H1 (cell line): ENCODE data around the gene SPARCL1. TPM values are rescaled to one million over a fixed set of nuclear protein-coding genes. Genes with fewer than 3 reads are reported as not detected.

Experiments used
- CTCF ChIA-PET: fragments of 300-600 bp; sonication (Branson Sonifier 250); formaldehyde crosslinking; loops from one replicate; lab custom pipeline; 2021; ENCODE audit not compliant: partially characterized antibody; lab: Charles Lee
- POLR2A ChIA-PET: fragments of 300-600 bp; sonication (Branson Sonifier 250); formaldehyde crosslinking; loops from one replicate; lab custom pipeline; 2021; ENCODE audit warnings: inconsistent platforms; ENCODE audit not compliant: partially characterized antibody; lab: Charles Lee
- DNase-seq, 2 experiments: peaks; one replicate each; pipeline versions ENCODE4 v3.0.0 to v3.0.0-alpha.2; 2010 to 2022; ENCODE audit warnings: low spot score in 2 of 2, low read depth in 1 of 2, mixed read lengths in 1 of 2
- FAIRE-seq: peaks from 2 replicates; lab custom pipeline; 2011; peaks lifted over from hg19 to GRCh38; lab: Jason Lieb, UNC
- H2AFZ ChIP-seq: 2 replicates; pipeline ENCODE4 v1.8.1; 2012; ENCODE audit warnings: low read length, inconsistent platforms
- H2AK5ac ChIP-seq: 2 replicates; pipeline ENCODE4 v1.6.1; 2013; ENCODE audit warnings: low read depth, low read length
- H2BK120ac ChIP-seq: replicated peaks from 2 replicates; pipeline ENCODE3; 2013; ENCODE audit warnings: low read depth, low read length, inconsistent platforms
- H2BK12ac ChIP-seq: 2 replicates; pipeline ENCODE4 v1.6.1; 2013; ENCODE audit warnings: low read depth, low read length
- H2BK15ac ChIP-seq: 2 replicates; pipeline ENCODE4 v1.6.1; 2013; ENCODE audit warnings: low read length
- H2BK20ac ChIP-seq: 2 replicates; pipeline ENCODE4 v1.6.1; 2013; ENCODE audit warnings: low read length
- H2BK5ac ChIP-seq: 2 replicates; pipeline ENCODE4 v1.6.1; 2013; ENCODE audit warnings: low read depth, low read length
- H3K14ac ChIP-seq: 2 replicates; pipeline ENCODE4 v1.6.1; 2013; ENCODE audit warnings: inconsistent platforms; ENCODE audit not compliant: insufficient read length
- H3K18ac ChIP-seq: 2 replicates; pipeline ENCODE4 v1.6.1; 2013; ENCODE audit warnings: low read length; ENCODE audit errors: extremely low read depth
- H3K23ac ChIP-seq: 2 replicates; pipeline ENCODE4 v1.6.1; 2013; ENCODE audit warnings: inconsistent platforms; ENCODE audit not compliant: insufficient read length
- H3K23me2 ChIP-seq: 2 replicates; pipeline ENCODE4 v1.6.1; 2013; ENCODE audit warnings: low read depth, low read length
- H3K27ac ChIP-seq: 2 replicates; pipeline ENCODE4 v1.6.1; 2011; ENCODE audit warnings: low read depth, low read length, inconsistent platforms
- H3K27me3 ChIP-seq, 4 experiments: replicated peaks in 1 of 4; 1 replicate in 1 of 4; 2 replicates in 3 of 4; pipeline versions ENCODE4 v1.6.1 to v1.8.1; 2011 to 2013; ENCODE audit warnings: low read length in 3 of 4, mild to moderate bottlenecking in 3 of 4, inconsistent platforms in 2 of 4, mixed read lengths in 2 of 4, moderate library complexity in 1 of 4; ENCODE audit not compliant: control insufficient read depth in 3 of 4, insufficient read depth in 3 of 4; ENCODE audit errors: extremely low read depth in 1 of 4
- H3K36me3 ChIP-seq, 4 experiments: 2 replicates each; pipeline versions ENCODE4 v1.6.1 to v1.8.1; 2011 to 2013; ENCODE audit warnings: mild to moderate bottlenecking in 4 of 4, low read length in 3 of 4, moderate library complexity in 2 of 4, control low read depth in 1 of 4, inconsistent platforms in 1 of 4; ENCODE audit not compliant: insufficient read depth in 4 of 4, control insufficient read depth in 2 of 4
- H3K4ac ChIP-seq: replicated peaks from 2 replicates; pipeline ENCODE3; 2013; ENCODE audit warnings: low read length, low read depth, mixed read lengths, inconsistent platforms; ENCODE audit not compliant: insufficient read length
- H3K4me1 ChIP-seq, 4 experiments: replicated peaks in 1 of 4; 1 replicate in 1 of 4; 2 replicates in 3 of 4; pipeline versions ENCODE4 v1.6.1 to v1.8.1; 2011 to 2013; ENCODE audit warnings: low read length in 3 of 4, inconsistent platforms in 2 of 4, mixed read lengths in 1 of 4; ENCODE audit not compliant: insufficient read depth in 4 of 4, control insufficient read depth in 3 of 4
- H3K4me2 ChIP-seq, 2 experiments: 2 replicates each; pipeline versions ENCODE4 v1.6.1 to v1.8.1; 2011 to 2013; ENCODE audit warnings: low read depth in 2 of 2, low read length in 2 of 2, control low read depth in 1 of 2, inconsistent platforms in 1 of 2, mild to moderate bottlenecking in 1 of 2; ENCODE audit not compliant: insufficient read depth in 1 of 2
- H3K4me3 ChIP-seq, 4 experiments: fragments of 200-600, 300-600 bp in 1 of 4; sonication (generic), shearing (Covaris generic), sonication (Bioruptor Twin) in 1 of 4; 2 replicates each; pipeline versions ENCODE4 v1.5.1 to v1.8.1; 2011 to 2016; ENCODE audit warnings: low read length in 4 of 4, low read depth in 3 of 4, control low read depth in 2 of 4, inconsistent platforms in 2 of 4, mild to moderate bottlenecking in 2 of 4, mixed read lengths in 1 of 4, moderate library complexity in 1 of 4; ENCODE audit not compliant: insufficient read depth in 2 of 4; ENCODE audit errors: extremely low read depth in 1 of 4
- H3K56ac ChIP-seq: replicated peaks from 2 replicates; pipeline ENCODE3; 2013; ENCODE audit warnings: low read depth, mild to moderate bottlenecking, mixed read lengths, low read length, inconsistent platforms; ENCODE audit not compliant: insufficient read length
- H3K79me1 ChIP-seq: 2 replicates; pipeline ENCODE4 v1.6.1; 2013; ENCODE audit warnings: low read depth, low read length, control low read depth
- H3K79me2 ChIP-seq, 2 experiments: 2 replicates each; pipeline versions ENCODE4 v1.6.1 to v1.8.1; 2012 to 2013; ENCODE audit warnings: low read length in 2 of 2, mild to moderate bottlenecking in 2 of 2, inconsistent platforms in 1 of 2; ENCODE audit not compliant: insufficient read depth in 2 of 2, control insufficient read depth in 1 of 2
- H3K9ac ChIP-seq, 4 experiments: replicated peaks in 1 of 4; 1 replicate in 1 of 4; 2 replicates in 3 of 4; pipeline versions ENCODE4 v1.6.1 to v1.8.1; 2011 to 2013; ENCODE audit warnings: low read depth in 3 of 4, low read length in 3 of 4, control low read depth in 2 of 4, mild to moderate bottlenecking in 2 of 4, moderate library complexity in 2 of 4, inconsistent platforms in 1 of 4; ENCODE audit errors: extremely low read depth in 1 of 4
- H3K9me3 ChIP-seq, 2 experiments: 2 replicates each; pipeline versions ENCODE4 v1.6.1 to v1.8.1; 2012 to 2013; ENCODE audit warnings: mild to moderate bottlenecking in 2 of 2, moderate library complexity in 2 of 2, control low read depth in 1 of 2, inconsistent platforms in 1 of 2, low read depth in 1 of 2, low read length in 1 of 2, mixed read lengths in 1 of 2; ENCODE audit not compliant: insufficient read depth in 2 of 2
- H4K20me1 ChIP-seq, 2 experiments: replicated peaks in 1 of 2; 2 replicates each; pipeline versions ENCODE3 to v1.8.1; 2011 to 2013; ENCODE audit warnings: inconsistent platforms in 2 of 2, low read length in 2 of 2, mild to moderate bottlenecking in 1 of 2; ENCODE audit not compliant: insufficient read depth in 2 of 2, control insufficient read depth in 1 of 2
- H4K5ac ChIP-seq: 2 replicates; pipeline ENCODE4 v1.6.1; 2013; ENCODE audit warnings: low read length, low read depth, mixed read lengths, inconsistent platforms; ENCODE audit not compliant: insufficient read length
- H4K8ac ChIP-seq: 2 replicates; pipeline ENCODE4 v1.8.0; 2013; ENCODE audit warnings: mild to moderate bottlenecking, moderate library complexity, low read length, inconsistent platforms; ENCODE audit not compliant: insufficient read depth; ENCODE audit errors: extremely low read depth
- H4K91ac ChIP-seq: replicated peaks from 2 replicates; pipeline ENCODE3; 2013; ENCODE audit warnings: low read length, mixed read lengths, inconsistent platforms; ENCODE audit not compliant: insufficient read length
- BRCA1 ChIP-seq: IDR thresholded peaks from 2 replicates; pipeline ENCODE4 v1.6.1; 2012; ENCODE audit warnings: low read depth, low read length, improper control_type of control experiment
- KDM1A ChIP-seq: fragments of 200-600, 300-600 bp; sonication (generic); IDR thresholded peaks from 2 replicates; pipeline ENCODE4 v1.7.1; 2016; ENCODE audit warnings: mild to moderate bottlenecking, low read length, borderline replicate concordance
- KDM5A ChIP-seq: fragments of 200-600 bp; IDR thresholded peaks from 2 replicates; pipeline ENCODE4 v1.7.1; 2012; ENCODE audit warnings: mild to moderate bottlenecking, low read length, inconsistent platforms, mixed read lengths
- SAP30 ChIP-seq: fragments of 300-600 bp; sonication (generic); IDR thresholded peaks from 2 replicates; pipeline ENCODE4 v1.7.1; 2012; ENCODE audit warnings: low read length, moderate library complexity, mild to moderate bottlenecking, inconsistent platforms; ENCODE audit not compliant: insufficient read depth, insufficient replicate concordance
- SIX5 ChIP-seq: IDR thresholded peaks from 2 replicates; pipeline ENCODE4 v1.6.1; 2011; ENCODE audit warnings: mild to moderate bottlenecking, low read depth, low read length
- TAF7 ChIP-seq: optimal IDR thresholded peaks from 2 replicates; pipeline ENCODE3; 2011; ENCODE audit warnings: low read depth, mild to moderate bottlenecking, inconsistent platforms, low read length, moderate library complexity, borderline replicate concordance
- TEAD4 ChIP-seq: IDR thresholded peaks from 2 replicates; pipeline ENCODE4 v1.6.1; 2012; ENCODE audit warnings: low read depth, low read length, inconsistent platforms, mixed read lengths
- USF2 ChIP-seq: IDR thresholded peaks from 2 replicates; pipeline ENCODE4 v1.6.1; 2011; ENCODE audit warnings: low read length, improper control_type of control experiment
- WGBS, 2 experiments: shearing (Covaris generic) in 1 of 2; methylation state at CpG; one replicate each; pipeline versions ENCODE4 v1.1.6 to v1.1.7; 2013 to 2015; ENCODE audit warnings: low lambda C conversion rate in 2 of 2, mixed read lengths in 2 of 2, inconsistent platforms in 1 of 2, low coverage in 1 of 2, missing lambda C conversion rate in 1 of 2; ENCODE audit not compliant: insufficient replicate concordance in 2 of 2, insufficient coverage in 1 of 2, insufficient read length in 1 of 2; ENCODE audit errors: extremely low coverage in 1 of 2, missing lambda C conversion rate in 1 of 2; 5-methylcytosine and 5-hydroxymethylcytosine counted together
- polyA plus RNA-seq, 7 experiments: library from polyadenylated mRNA; depleted of rRNA in 3 of 7; stranded (reverse) in 5 of 7; unstranded in 2 of 7; fragments of >200 nt in 5 of 7; fragments of 200-250 nt in 2 of 7; gene quantifications; 1 replicate in 5 of 7; 2 replicates in 1 of 7; 4 replicates in 1 of 7; pipeline versions ENCODE4 v1.2.1 to v1.2.3, GENCODE V29; 2011 to 2013; ENCODE audit warnings: missing spikeins in 2 of 7, mixed read lengths in 2 of 7
- total RNA-seq: library from RNA; stranded (reverse); fragmentation: NEBNext Ultra II Directional; extraction: Animal tissue kit (Norgen Biotek cat#: 25700); gene quantifications from 2 replicates; pipeline ENCODE4 v1.2.1, GENCODE V29; 2021

SPARCL1 gene
- total and polyA plus RNA-seq, 2 of the 8 experiments (the other 6 are each of a cell fraction or from before 2014, with no cell fraction given) = 0.48 to 0.51 TPM

- H2BK15ac ChIP-seq = no peak overlapping the region
- H3K4me3 ChIP-seq = no peak overlapping the region
- POLR2A ChIA-PET = no interaction called here
- no peak for TF ChIP-seq KDM5A
- no peak for TF ChIP-seq SIX5
- TF ChIP-seq BRCA1 = no peak
- no peak for TF ChIP-seq KDM1A
- TF ChIP-seq SAP30 = no peak
- no peak for TF ChIP-seq TEAD4
- TF ChIP-seq USF2 = no peak
- no peak for TF ChIP-seq TAF7
- no peaks in the 10 kb centered on the region for H3K27me3 ChIP-seq
- no peak overlapping the region for H3K27ac ChIP-seq
- no peak overlapping the region for H3K56ac ChIP-seq
- no peak overlapping the region for H3K23ac ChIP-seq
- DNase-seq (no peak), FAIRE-seq (no peak)
- H3K4me1 ChIP-seq = no peaks in the 10 kb centered on the region; a peak in 2 of 7 replicates
- no peak overlapping the region for H2BK12ac ChIP-seq
- H3K9me3 ChIP-seq = no peaks in the 10 kb centered on the region
- WGBS, 2 experiments = 94% methylated on average over 6 of the region's 6 CpGs; no CpG with 5 or more reads in 1 of the 2 experiments
- peaks cover 3% of the 10 kb centered on the region; the same call in 1 of the 2 replicates for H3K23me2 ChIP-seq
- no peak overlapping the region for H4K5ac ChIP-seq
- no peak overlapping the region for H3K4ac ChIP-seq
- no peak overlapping the region for H3K18ac ChIP-seq
- no peak overlapping the region for H3K9ac ChIP-seq
- no peak overlapping the region for H2BK20ac ChIP-seq
- H3K14ac ChIP-seq = no peak overlapping the region
- H4K20me1 ChIP-seq = peaks cover 0 to 1% of the 10 kb centered on the region in 2 experiments
- H2AK5ac ChIP-seq = no peak overlapping the region
- H3K36me3 ChIP-seq = no peaks in the 10 kb centered on the region
- H2BK5ac ChIP-seq = no peak overlapping the region
- no peak overlapping the region for H2AFZ ChIP-seq
- H3K79me1 ChIP-seq = peaks cover 6% of the 10 kb centered on the region
- CTCF ChIA-PET = interaction anchor here (1.1 kb wide), 1 partner anchor 160 kb away, joined by 3 read pairs; no protein-coding TSS in a partner anchor
- no peak overlapping the region for H2BK120ac ChIP-seq
- peaks cover 3 to 88% of the 10 kb centered on the region in 2 experiments; a peak in 3 of 4 replicates for H3K79me2 ChIP-seq
- no peak overlapping the region for H4K8ac ChIP-seq
- H3K4me2 ChIP-seq = no peak overlapping the region
- H4K91ac ChIP-seq = no peak overlapping the region
These were observed 100.2 kb downstream of the SPARCL1 start for GRCh38 chr4:87428979-87429378.
